Upper lobe of right lung (tissue), 1 donor: ENCODE measurements around the gene SIPA1. TPM values are rescaled to one million over a fixed set of nuclear protein-coding genes. Genes with fewer than 3 reads are reported as not detected.

ENCODE experiments used
- ATAC-seq: fragments of 200-7000 bp; cut with Tn5 transposase; one replicate; pipeline ENCODE4 v1.9.1; 2020; ENCODE audit warnings: mild to moderate bottlenecking, moderate library complexity
- DNase-seq: peaks from one replicate; pipeline ENCODE4 v3.0.0-alpha.2; 2020
- H3K27ac ChIP-seq: fragments of 200-600 bp; one replicate; pipeline ENCODE4 v1.8.0; 2022
- H3K27me3 ChIP-seq: fragments of 200-600 bp; one replicate; pipeline ENCODE4 v1.8.0; 2022; ENCODE audit warnings: mild to moderate bottlenecking
- H3K36me3 ChIP-seq: fragments of 200-600 bp; one replicate; pipeline ENCODE4 v1.8.0; 2022
- H3K4me1 ChIP-seq: fragments of 200-600 bp; one replicate; pipeline ENCODE4 v1.8.0; 2022
- H3K4me3 ChIP-seq: fragments of 200-600 bp; one replicate; pipeline ENCODE4 v1.8.0; 2022; ENCODE audit warnings: mild to moderate bottlenecking
- H3K9me3 ChIP-seq: fragments of 200-600 bp; one replicate; pipeline ENCODE4 v1.8.0; 2022
- intact Hi-C: fragments of 100-400 bp; cut with DNase I; formaldehyde crosslinking; loops from one replicate; pipeline ENCODE4 v1.11.0; 2022
- microRNA-seq: library from miRNA; unstranded; fragments of <30 nt; microRNA quantifications from one replicate; pipeline ENCODE4 v1.2.0, GENCODE V29; 2020; ENCODE audit warnings: borderline microRNAs expressed
- total RNA-seq: library from RNA; stranded (reverse); fragmentation: NEBNext Ultra II Directional; extraction: Animal tissue kit (Norgen Biotek cat#: 25700); gene quantifications from one replicate; pipeline ENCODE4 v1.2.1, GENCODE V29; 2021
- TF ChIP-seq, protein P1 (sequence below): fragments of 200-600 bp; IDR thresholded peaks from one replicate; pipeline ENCODE4 v1.8.0; 2022; ENCODE audit warnings: antibody characterized with exemption
- donor health status: DM: no; HTN: yes; CAD: no; lungs with severe emphysema.

Gene SIPA1
- total RNA-seq, 1 donor from 2014 or later, result 86.5 TPM

DNA sequence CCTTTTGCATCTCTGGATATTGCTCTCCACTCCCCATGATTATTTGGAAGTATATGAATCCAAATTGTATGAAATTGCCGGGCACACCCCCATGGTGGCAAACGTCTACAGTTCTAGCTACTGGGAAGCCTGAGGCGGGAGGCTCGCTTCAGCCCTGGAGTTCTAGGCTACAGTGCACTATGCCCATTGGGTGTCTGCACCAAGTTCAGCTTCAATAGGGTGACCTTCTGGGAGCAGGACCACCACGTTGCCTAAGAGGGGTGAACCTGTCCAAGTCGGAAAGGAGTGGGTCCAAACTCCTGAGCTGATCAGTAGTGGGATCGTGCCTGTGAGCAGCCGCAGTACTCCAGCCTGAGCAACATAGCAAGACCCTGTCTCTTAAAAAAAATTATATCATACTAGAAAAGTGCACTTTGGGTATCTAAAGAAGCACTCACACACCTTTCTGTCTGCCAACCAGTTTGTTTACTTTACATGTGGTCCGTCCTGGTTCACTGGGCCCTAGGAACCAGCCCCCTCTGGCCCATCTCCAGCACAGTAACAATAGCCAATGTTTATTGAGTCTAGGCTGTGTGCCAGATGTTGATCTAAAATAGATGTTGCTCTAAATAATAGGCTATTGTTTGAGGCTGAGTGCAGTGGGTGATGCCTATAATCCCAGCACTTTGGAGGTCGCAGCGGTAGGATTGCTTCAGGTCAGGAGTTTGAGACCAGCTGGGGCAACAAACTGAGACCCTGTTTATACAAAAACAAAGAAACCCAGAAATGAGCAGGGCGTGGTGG, 57.7 kb downstream of the SIPA1 start:
- Histone ChIP-seq H3K4me3 (no peak overlapping the region), H3K36me3 (no peaks in the 10 kb centered on the region), H3K27me3 (no peaks in the 10 kb centered on the region), H3K27ac (no peak overlapping the region), H3K4me1 (peaks cover 3% of the 10 kb centered on the region), H3K9me3 (no peaks in the 10 kb centered on the region)
- intact Hi-C loops, result no loop called here
- peak; percentile 45 for ATAC-seq
- no peak for DNase-seq
- TF ChIP-seq, protein P1, sequence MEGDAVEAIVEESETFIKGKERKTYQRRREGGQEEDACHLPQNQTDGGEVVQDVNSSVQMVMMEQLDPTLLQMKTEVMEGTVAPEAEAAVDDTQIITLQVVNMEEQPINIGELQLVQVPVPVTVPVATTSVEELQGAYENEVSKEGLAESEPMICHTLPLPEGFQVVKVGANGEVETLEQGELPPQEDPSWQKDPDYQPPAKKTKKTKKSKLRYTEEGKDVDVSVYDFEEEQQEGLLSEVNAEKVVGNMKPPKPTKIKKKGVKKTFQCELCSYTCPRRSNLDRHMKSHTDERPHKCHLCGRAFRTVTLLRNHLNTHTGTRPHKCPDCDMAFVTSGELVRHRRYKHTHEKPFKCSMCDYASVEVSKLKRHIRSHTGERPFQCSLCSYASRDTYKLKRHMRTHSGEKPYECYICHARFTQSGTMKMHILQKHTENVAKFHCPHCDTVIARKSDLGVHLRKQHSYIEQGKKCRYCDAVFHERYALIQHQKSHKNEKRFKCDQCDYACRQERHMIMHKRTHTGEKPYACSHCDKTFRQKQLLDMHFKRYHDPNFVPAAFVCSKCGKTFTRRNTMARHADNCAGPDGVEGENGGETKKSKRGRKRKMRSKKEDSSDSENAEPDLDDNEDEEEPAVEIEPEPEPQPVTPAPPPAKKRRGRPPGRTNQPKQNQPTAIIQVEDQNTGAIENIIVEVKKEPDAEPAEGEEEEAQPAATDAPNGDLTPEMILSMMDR, result no peak

GRCh38 chr11:65696802-65697552, 59.1 kb downstream of the SIPA1 start:
- H3K36me3 ChIP-seq, result no peaks in the 10 kb centered on the region
- H3K4me3 ChIP-seq, result no peak overlapping the region
- TF ChIP-seq, protein P1, result no peak
- ATAC-seq (no peak), DNase-seq (peak; percentile 51)
- H3K27me3 ChIP-seq, result no peaks in the 10 kb centered on the region
- intact Hi-C loops, result no loop called here
- no peaks in the 10 kb centered on the region for H3K9me3 ChIP-seq
- peaks cover 3% of the 10 kb centered on the region for H3K4me1 ChIP-seq
- no peak overlapping the region for H3K27ac ChIP-seq

DNA sequence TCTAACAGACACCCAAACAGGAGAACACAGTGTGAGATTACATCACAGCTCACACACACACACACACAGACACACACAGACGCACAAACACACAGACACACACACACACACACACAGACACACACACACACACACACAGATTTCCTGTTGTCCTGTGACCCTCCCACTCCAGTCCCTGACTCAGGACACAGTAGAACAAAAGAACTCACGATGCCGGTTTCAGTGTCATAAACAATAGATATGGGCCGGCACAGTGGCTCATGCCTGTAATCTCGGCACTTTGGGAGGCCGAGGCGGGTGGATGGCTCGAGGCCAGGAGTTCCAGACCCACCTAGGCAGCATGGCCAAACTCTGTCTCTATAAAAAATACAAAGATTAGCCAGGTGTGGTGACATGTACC, 60.3 kb downstream of the SIPA1 start:
- TF ChIP-seq, protein P1, result no peak
- Histone ChIP-seq H3K9me3 (no peaks in the 10 kb centered on the region), H3K27me3 (no peaks in the 10 kb centered on the region), H3K4me1 (peaks cover 3% of the 10 kb centered on the region), H3K4me3 (no peak overlapping the region), H3K36me3 (no peaks in the 10 kb centered on the region), H3K27ac (no peak overlapping the region)
- intact Hi-C loops, result no loop called here
- ATAC-seq, result peak; percentile 62
- DNase-seq, result no peak

DNA sequence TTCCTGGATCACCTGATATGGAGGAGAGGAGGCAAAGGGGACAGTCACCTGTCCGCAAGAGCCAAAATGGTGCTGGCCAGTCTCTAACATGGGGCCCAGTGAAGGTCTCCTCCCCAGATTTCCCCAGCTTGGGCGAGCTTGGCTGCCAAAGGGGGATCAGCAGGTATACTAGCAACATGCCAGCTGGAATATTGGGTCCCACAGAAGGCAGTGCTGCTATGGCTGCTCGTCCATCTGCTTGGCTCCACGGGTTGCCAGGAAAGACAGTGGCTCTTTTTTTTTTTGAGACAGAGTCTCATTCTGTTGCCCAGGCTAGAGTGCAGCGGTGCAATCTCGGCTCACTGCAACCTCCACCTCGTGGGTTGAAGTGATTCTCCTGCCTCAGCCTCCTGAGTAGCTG, 61.4 kb downstream of the SIPA1 start:
- DNase-seq (peak; percentile 31), ATAC-seq (no peak)
- H3K4me1 ChIP-seq, result peaks cover 3% of the 10 kb centered on the region
- TF ChIP-seq, protein P1, result no peak
- no peak overlapping the region for H3K4me3 ChIP-seq
- no peak overlapping the region for H3K27ac ChIP-seq
- H3K27me3 ChIP-seq, result no peaks in the 10 kb centered on the region
- H3K9me3 ChIP-seq, result no peaks in the 10 kb centered on the region
- intact Hi-C loops, result no loop called here
- no peaks in the 10 kb centered on the region for H3K36me3 ChIP-seq

DNA sequence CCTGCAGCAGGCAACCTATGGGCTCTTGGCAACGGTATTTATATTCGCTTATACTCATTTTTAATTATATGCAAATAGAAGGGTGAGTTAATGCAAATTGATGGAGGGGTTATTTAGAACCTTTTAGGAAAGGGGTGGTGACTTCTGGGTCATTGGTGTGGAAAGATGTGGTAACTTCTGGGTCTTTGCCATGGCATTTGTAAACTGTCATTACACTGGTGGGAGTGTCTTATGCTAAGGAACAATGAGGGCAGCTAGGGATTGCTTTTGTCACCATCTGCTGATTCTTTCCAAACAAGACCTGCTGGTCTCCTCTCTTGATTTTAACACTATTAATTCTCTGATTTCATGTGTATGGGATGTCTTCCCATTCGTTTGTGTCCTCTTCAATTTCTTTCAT, 62.5 kb downstream of the SIPA1 start:
- TF ChIP-seq, protein P1, result no peak
- H3K9me3 ChIP-seq, result no peaks in the 10 kb centered on the region
- H3K36me3 ChIP-seq, result no peaks in the 10 kb centered on the region
- no peak overlapping the region for H3K4me3 ChIP-seq
- intact Hi-C loops, result no loop called here
- ATAC-seq (peak; percentile 39), DNase-seq (no peak)
- no peaks in the 10 kb centered on the region for H3K27me3 ChIP-seq
- peaks cover 3% of the 10 kb centered on the region for H3K4me1 ChIP-seq
- no peak overlapping the region for H3K27ac ChIP-seq

Small RNA genes within 50 kb of the gene (microRNA-seq; reads per million reads assigned to microRNA genes)
- gene MIR4489 (not detected), gene MIR4690 (not detected)

Other genes starting within 250 kb of the SIPA1 start
- gene NEAT1, start 215.3 kb upstream of the SIPA1 start, total RNA-seq, result 1,120 TPM
- gene MALAT1, start 139.1 kb upstream of the SIPA1 start, total RNA-seq, result 11,917 TPM
- 74.4 TPM for gene SCYL1, start 113.0 kb upstream of the SIPA1 start, total RNA-seq
- 128 TPM for gene LTBP3, start 79.7 kb upstream of the SIPA1 start, total RNA-seq
- 24.0 TPM for gene ZNRD2, start 67.6 kb upstream of the SIPA1 start, total RNA-seq
- gene FAM89B, start 65.6 kb upstream of the SIPA1 start, total RNA-seq, result 44.1 TPM
- 88.3 TPM for gene EHBP1L1, start 62.0 kb upstream of the SIPA1 start, total RNA-seq
- 1.3 TPM for gene KCNK7, start 42.3 kb upstream of the SIPA1 start, total RNA-seq
- 106 TPM for gene MAP3K11, start 23.9 kb upstream of the SIPA1 start, total RNA-seq
- gene PCNX3, start 22.3 kb upstream of the SIPA1 start, total RNA-seq, result 34.0 TPM
- 68.2 TPM for gene RELA, start 24.8 kb downstream of the SIPA1 start, total RNA-seq
- gene KAT5, start 74.2 kb downstream of the SIPA1 start, total RNA-seq, result 77.5 TPM
- gene RNASEH2C, start 82.7 kb downstream of the SIPA1 start, total RNA-seq, result 42.5 TPM
- gene AP5B1, start 142.9 kb downstream of the SIPA1 start, total RNA-seq, result 35.6 TPM
- gene OVOL1, start 149.0 kb downstream of the SIPA1 start, total RNA-seq, result 2.7 TPM
- not detected for gene SNX32, start 195.9 kb downstream of the SIPA1 start, total RNA-seq
- 608 TPM for gene CFL1, start 220.1 kb downstream of the SIPA1 start, total RNA-seq
- 49.4 TPM for gene MUS81, start 222.3 kb downstream of the SIPA1 start, total RNA-seq
- 62.0 TPM for gene EFEMP2, start 234.7 kb downstream of the SIPA1 start, total RNA-seq
- gene CTSW, start 241.7 kb downstream of the SIPA1 start, total RNA-seq, result 17.2 TPM